ENCODE data around the gene SLC25A25. TPM values are rescaled to one million over a fixed set of nuclear protein-coding genes. Genes with fewer than 3 reads are reported as not detected.

SLC25A25 gene
- total and polyA plus RNA-seq, 12 donors, result 11.4 to 60.6 (median 15.6) TPM

DNA sequence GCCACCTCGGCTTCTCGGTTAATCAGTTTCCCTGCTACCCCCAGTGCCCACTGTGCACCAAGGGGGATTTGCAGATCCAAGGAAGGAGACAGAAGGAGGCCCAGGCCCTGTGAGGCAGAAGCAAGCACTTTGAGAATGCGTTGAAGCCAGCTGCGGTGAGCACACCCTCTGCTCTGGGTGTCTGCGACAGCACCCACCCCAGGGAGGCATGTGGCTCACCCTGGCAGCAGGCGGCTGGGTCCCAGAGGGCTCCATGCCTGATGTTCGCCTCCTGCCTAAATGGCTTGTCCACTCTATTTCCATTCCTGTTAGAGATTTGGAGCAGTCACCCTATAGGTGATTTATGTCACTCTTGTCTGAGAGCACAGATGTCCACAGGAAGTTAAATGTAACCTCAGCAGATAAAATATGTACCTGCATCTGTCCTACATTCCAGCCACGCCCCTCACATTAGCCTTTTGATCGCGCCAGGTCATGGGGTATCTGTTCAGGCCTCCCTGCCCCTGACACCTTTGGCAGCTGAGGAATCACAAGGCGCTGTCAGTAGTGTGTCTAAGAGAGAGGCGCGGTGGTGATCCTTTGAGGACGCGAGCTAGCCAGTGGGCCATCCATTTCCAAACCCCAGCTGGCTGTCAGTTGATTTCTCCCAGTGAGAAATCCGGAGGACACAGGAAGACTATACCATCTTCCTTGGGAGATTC is 31.3 kb downstream of the SLC25A25 start:
- DNase-seq, result peak in 3 of 7 donors; percentile 39 to 48 (median 41)
- Histone ChIP-seq H3K4me1 (replicated peaks in 1 of 2) (peaks cover 54 to 82% of the 10 kb centered on the region in 2 donors), H3K9me3 (replicated peaks in 1 of 3) (no peaks in the 10 kb centered on the region), H3K4me3 (peak overlapping the region in 3 of 4 donors; percentile 3 to 56 (median 21)), H3K27ac (peak overlapping the region; percentile 65 to 98 (median 93)), H3K27me3 (no peaks in the 10 kb centered on the region), H3K36me3 (replicated peaks in 1 of 2) (peaks cover 0 to 34% of the 10 kb centered on the region in 2 donors)
- 40 to 50% (median 45%) methylated on average over 8 to 16 of the region's 16 CpGs for WGBS, 4 donors
- TF ChIP-seq, protein P1, sequence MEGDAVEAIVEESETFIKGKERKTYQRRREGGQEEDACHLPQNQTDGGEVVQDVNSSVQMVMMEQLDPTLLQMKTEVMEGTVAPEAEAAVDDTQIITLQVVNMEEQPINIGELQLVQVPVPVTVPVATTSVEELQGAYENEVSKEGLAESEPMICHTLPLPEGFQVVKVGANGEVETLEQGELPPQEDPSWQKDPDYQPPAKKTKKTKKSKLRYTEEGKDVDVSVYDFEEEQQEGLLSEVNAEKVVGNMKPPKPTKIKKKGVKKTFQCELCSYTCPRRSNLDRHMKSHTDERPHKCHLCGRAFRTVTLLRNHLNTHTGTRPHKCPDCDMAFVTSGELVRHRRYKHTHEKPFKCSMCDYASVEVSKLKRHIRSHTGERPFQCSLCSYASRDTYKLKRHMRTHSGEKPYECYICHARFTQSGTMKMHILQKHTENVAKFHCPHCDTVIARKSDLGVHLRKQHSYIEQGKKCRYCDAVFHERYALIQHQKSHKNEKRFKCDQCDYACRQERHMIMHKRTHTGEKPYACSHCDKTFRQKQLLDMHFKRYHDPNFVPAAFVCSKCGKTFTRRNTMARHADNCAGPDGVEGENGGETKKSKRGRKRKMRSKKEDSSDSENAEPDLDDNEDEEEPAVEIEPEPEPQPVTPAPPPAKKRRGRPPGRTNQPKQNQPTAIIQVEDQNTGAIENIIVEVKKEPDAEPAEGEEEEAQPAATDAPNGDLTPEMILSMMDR (IDR thresholded peaks at IDR 0.05), result no peak
- TF ChIP-seq POLR2A (IDR thresholded peaks at IDR 0.05), result peak in 1 of 2 donors; percentile 5
- intact Hi-C loops (cut with DNase I), result no loop called here

DNA sequence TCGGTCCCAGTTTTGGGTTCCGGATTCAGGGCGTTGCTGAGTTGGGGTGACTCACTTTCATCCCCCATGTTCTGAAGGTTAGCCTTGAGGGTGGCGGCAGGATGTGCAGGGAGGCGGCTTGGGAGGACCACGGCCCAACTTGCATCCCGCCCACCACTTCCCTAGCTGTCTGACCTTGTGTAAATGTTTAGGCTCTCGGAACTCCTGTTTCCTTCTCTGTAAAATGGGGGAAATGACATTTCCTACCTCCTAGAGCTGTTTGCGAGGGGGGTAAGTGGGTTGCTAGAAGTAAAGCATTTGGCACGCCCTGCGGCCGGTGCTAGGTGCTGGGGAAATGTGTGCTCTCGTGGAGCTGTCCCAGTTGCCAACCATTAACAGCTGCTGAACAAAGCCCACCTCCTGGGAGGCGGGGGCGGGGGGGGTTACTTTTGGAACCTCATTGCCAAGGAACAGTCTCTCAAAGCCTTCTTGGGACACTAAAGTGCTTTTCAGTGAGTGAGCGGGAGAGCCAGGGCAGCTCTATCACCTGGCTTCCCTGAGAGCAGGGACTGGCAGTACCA is 32.0 kb downstream of the SLC25A25 start:
- Histone ChIP-seq H3K27ac (peak overlapping the region; percentile 65 to 98 (median 93)), H3K27me3 (no peaks in the 10 kb centered on the region), H3K4me1 (replicated peaks in 1 of 2) (peaks cover 51 to 80% of the 10 kb centered on the region in 2 donors), H3K36me3 (replicated peaks in 1 of 2) (peaks cover 0 to 37% of the 10 kb centered on the region in 2 donors), H3K9me3 (replicated peaks in 1 of 3) (no peaks in the 10 kb centered on the region), H3K4me3 (peak overlapping the region in 1 of 4 donors; percentile 56)
- intact Hi-C loops (cut with DNase I), result no loop called here
- TF ChIP-seq POLR2A (IDR thresholded peaks at IDR 0.05), result no peak
- TF ChIP-seq, protein P1 (IDR thresholded peaks at IDR 0.05), result no peak
- DNase-seq, result peak in 3 of 7 donors; percentile 43 to 70 (median 45)
- WGBS, 4 donors, result 39 to 50% (median 45%) methylated on average over 4 to 16 of the region's 16 CpGs

DNA sequence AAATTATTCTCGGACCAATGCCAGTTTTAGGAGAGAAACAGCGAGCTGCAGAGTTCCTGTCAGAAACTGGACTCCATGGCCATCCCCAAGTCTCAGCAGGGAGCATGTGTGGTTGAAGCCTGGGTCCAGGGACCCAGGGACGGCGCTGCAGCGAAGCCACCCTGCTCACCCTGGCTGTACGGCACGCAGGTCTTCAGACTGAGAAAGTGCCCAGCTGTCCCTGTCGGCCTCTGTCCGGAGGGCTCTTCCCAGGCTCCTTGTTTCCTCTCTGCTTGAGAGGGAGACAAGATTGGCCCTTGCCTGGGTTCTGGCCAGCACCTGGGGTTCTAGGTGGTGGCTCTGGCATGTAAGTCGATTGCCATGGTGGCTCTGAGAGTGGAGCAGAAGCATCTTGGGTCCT is 32.5 kb downstream of the SLC25A25 start:
- 84 to 92% (median 88%) methylated on average over 9 to 10 of the region's 10 CpGs for WGBS, 4 donors
- H3K4me3 ChIP-seq, result peak overlapping the region in 1 of 4 donors; percentile 56
- no peaks in the 10 kb centered on the region for H3K27me3 ChIP-seq
- H3K9me3 ChIP-seq (replicated peaks in 1 of 3), result no peaks in the 10 kb centered on the region
- no peak for DNase-seq
- TF ChIP-seq, protein P1 (IDR thresholded peaks at IDR 0.05), result no peak
- TF ChIP-seq POLR2A (IDR thresholded peaks at IDR 0.05), result no peak
- H3K4me1 ChIP-seq (replicated peaks in 1 of 2), result peaks cover 47 to 74% of the 10 kb centered on the region in 2 donors
- H3K36me3 ChIP-seq (replicated peaks in 1 of 2), result peaks cover 0 to 43% of the 10 kb centered on the region in 2 donors
- intact Hi-C loops (cut with DNase I), result no loop called here
- peak overlapping the region in 3 of 5 donors; percentile 92 to 98 (median 96) for H3K27ac ChIP-seq

DNA sequence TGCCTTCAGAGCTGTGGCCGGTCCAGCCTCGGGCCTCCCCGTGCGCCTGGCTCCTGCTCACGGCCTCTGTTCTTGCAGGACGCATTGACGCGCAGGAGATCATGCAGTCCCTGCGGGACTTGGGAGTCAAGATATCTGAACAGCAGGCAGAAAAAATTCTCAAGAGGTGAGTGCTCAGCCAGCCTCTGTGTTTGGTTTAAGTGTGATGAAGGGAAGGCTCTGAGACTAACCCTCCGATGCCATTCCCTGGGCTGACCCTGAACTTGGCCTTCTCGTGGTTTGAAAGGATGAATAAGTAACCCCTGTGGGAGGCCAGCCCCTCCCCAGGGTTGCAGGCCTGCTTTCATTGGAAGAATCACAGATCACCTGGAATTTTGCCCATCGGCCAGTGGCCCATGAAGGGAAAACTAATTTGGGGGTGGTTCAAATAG is 33.2 kb downstream of the SLC25A25 start:
- intact Hi-C loops (cut with DNase I), result no loop called here
- DNase-seq, result peak in 3 of 7 donors; percentile 50 to 59 (median 55)
- 64 to 77% (median 66%) methylated on average over 12 of the region's 12 CpGs for WGBS, 4 donors
- no peaks in the 10 kb centered on the region for H3K27me3 ChIP-seq
- H3K36me3 ChIP-seq (replicated peaks in 1 of 2), result peaks cover 0 to 50% of the 10 kb centered on the region in 2 donors
- TF ChIP-seq, protein P1 (IDR thresholded peaks at IDR 0.05), result no peak
- TF ChIP-seq POLR2A (IDR thresholded peaks at IDR 0.05), result no peak
- peaks cover 47 to 71% of the 10 kb centered on the region in 2 donors for H3K4me1 ChIP-seq (replicated peaks in 1 of 2)
- peak overlapping the region in 3 of 5 donors; percentile 24 to 98 (median 92) for H3K27ac ChIP-seq
- H3K9me3 ChIP-seq (replicated peaks in 1 of 3), result no peaks in the 10 kb centered on the region
- no peak overlapping the region for H3K4me3 ChIP-seq

Measured in adrenal gland (tissue), 12 donors.